H1 (cell line): Measurements from ENCODE around the gene MCL1. TPM values are rescaled to one million over a fixed set of nuclear protein-coding genes. Genes with fewer than 3 reads are reported as not detected.

Experiments
- CTCF ChIA-PET: fragments of 300-600 bp; sonication (Branson Sonifier 250); formaldehyde crosslinking; loops from one replicate; lab custom pipeline; 2021; ENCODE audit not compliant: partially characterized antibody; lab: Charles Lee
- POLR2A ChIA-PET: fragments of 300-600 bp; sonication (Branson Sonifier 250); formaldehyde crosslinking; loops from one replicate; lab custom pipeline; 2021; ENCODE audit warnings: inconsistent platforms; ENCODE audit not compliant: partially characterized antibody; lab: Charles Lee
- DNase-seq, 2 experiments: peaks; one replicate each; pipeline versions ENCODE4 v3.0.0 to v3.0.0-alpha.2; 2010 to 2022; ENCODE audit warnings: low spot score in 2 of 2, low read depth in 1 of 2, mixed read lengths in 1 of 2
- FAIRE-seq: peaks from 2 replicates; lab custom pipeline; 2011; peaks lifted over from hg19 to GRCh38; lab: Jason Lieb, UNC
- H2AFZ ChIP-seq: 2 replicates; pipeline ENCODE4 v1.8.1; 2012; ENCODE audit warnings: low read length, inconsistent platforms
- H2AK5ac ChIP-seq: 2 replicates; pipeline ENCODE4 v1.6.1; 2013; ENCODE audit warnings: low read depth, low read length
- H2BK120ac ChIP-seq: replicated peaks from 2 replicates; pipeline ENCODE3; 2013; ENCODE audit warnings: low read depth, low read length, inconsistent platforms
- H2BK12ac ChIP-seq: 2 replicates; pipeline ENCODE4 v1.6.1; 2013; ENCODE audit warnings: low read depth, low read length
- H2BK15ac ChIP-seq: 2 replicates; pipeline ENCODE4 v1.6.1; 2013; ENCODE audit warnings: low read length
- H2BK20ac ChIP-seq: 2 replicates; pipeline ENCODE4 v1.6.1; 2013; ENCODE audit warnings: low read length
- H2BK5ac ChIP-seq: 2 replicates; pipeline ENCODE4 v1.6.1; 2013; ENCODE audit warnings: low read depth, low read length
- H3K14ac ChIP-seq: 2 replicates; pipeline ENCODE4 v1.6.1; 2013; ENCODE audit warnings: inconsistent platforms; ENCODE audit not compliant: insufficient read length
- H3K18ac ChIP-seq: 2 replicates; pipeline ENCODE4 v1.6.1; 2013; ENCODE audit warnings: low read length; ENCODE audit errors: extremely low read depth
- H3K23ac ChIP-seq: 2 replicates; pipeline ENCODE4 v1.6.1; 2013; ENCODE audit warnings: inconsistent platforms; ENCODE audit not compliant: insufficient read length
- H3K23me2 ChIP-seq: 2 replicates; pipeline ENCODE4 v1.6.1; 2013; ENCODE audit warnings: low read depth, low read length
- H3K27ac ChIP-seq: 2 replicates; pipeline ENCODE4 v1.6.1; 2011; ENCODE audit warnings: low read depth, low read length, inconsistent platforms
- H3K27me3 ChIP-seq, 4 experiments: replicated peaks in 1 of 4; 1 replicate in 1 of 4; 2 replicates in 3 of 4; pipeline versions ENCODE4 v1.6.1 to v1.8.1; 2011 to 2013; ENCODE audit warnings: low read length in 3 of 4, mild to moderate bottlenecking in 3 of 4, inconsistent platforms in 2 of 4, mixed read lengths in 2 of 4, moderate library complexity in 1 of 4; ENCODE audit not compliant: control insufficient read depth in 3 of 4, insufficient read depth in 3 of 4; ENCODE audit errors: extremely low read depth in 1 of 4
- H3K36me3 ChIP-seq, 4 experiments: 2 replicates each; pipeline versions ENCODE4 v1.6.1 to v1.8.1; 2011 to 2013; ENCODE audit warnings: mild to moderate bottlenecking in 4 of 4, low read length in 3 of 4, moderate library complexity in 2 of 4, control low read depth in 1 of 4, inconsistent platforms in 1 of 4; ENCODE audit not compliant: insufficient read depth in 4 of 4, control insufficient read depth in 2 of 4
- H3K4ac ChIP-seq: replicated peaks from 2 replicates; pipeline ENCODE3; 2013; ENCODE audit warnings: low read length, low read depth, mixed read lengths, inconsistent platforms; ENCODE audit not compliant: insufficient read length
- H3K4me1 ChIP-seq, 4 experiments: replicated peaks in 1 of 4; 1 replicate in 1 of 4; 2 replicates in 3 of 4; pipeline versions ENCODE4 v1.6.1 to v1.8.1; 2011 to 2013; ENCODE audit warnings: low read length in 3 of 4, inconsistent platforms in 2 of 4, mixed read lengths in 1 of 4; ENCODE audit not compliant: insufficient read depth in 4 of 4, control insufficient read depth in 3 of 4
- H3K4me2 ChIP-seq, 2 experiments: 2 replicates each; pipeline versions ENCODE4 v1.6.1 to v1.8.1; 2011 to 2013; ENCODE audit warnings: low read depth in 2 of 2, low read length in 2 of 2, control low read depth in 1 of 2, inconsistent platforms in 1 of 2, mild to moderate bottlenecking in 1 of 2; ENCODE audit not compliant: insufficient read depth in 1 of 2
- H3K4me3 ChIP-seq, 4 experiments: fragments of 200-600, 300-600 bp in 1 of 4; sonication (generic), shearing (Covaris generic), sonication (Bioruptor Twin) in 1 of 4; 2 replicates each; pipeline versions ENCODE4 v1.5.1 to v1.8.1; 2011 to 2016; ENCODE audit warnings: low read length in 4 of 4, low read depth in 3 of 4, control low read depth in 2 of 4, inconsistent platforms in 2 of 4, mild to moderate bottlenecking in 2 of 4, mixed read lengths in 1 of 4, moderate library complexity in 1 of 4; ENCODE audit not compliant: insufficient read depth in 2 of 4; ENCODE audit errors: extremely low read depth in 1 of 4
- H3K56ac ChIP-seq: replicated peaks from 2 replicates; pipeline ENCODE3; 2013; ENCODE audit warnings: low read depth, mild to moderate bottlenecking, mixed read lengths, low read length, inconsistent platforms; ENCODE audit not compliant: insufficient read length
- H3K79me1 ChIP-seq: 2 replicates; pipeline ENCODE4 v1.6.1; 2013; ENCODE audit warnings: low read depth, low read length, control low read depth
- H3K79me2 ChIP-seq, 2 experiments: 2 replicates each; pipeline versions ENCODE4 v1.6.1 to v1.8.1; 2012 to 2013; ENCODE audit warnings: low read length in 2 of 2, mild to moderate bottlenecking in 2 of 2, inconsistent platforms in 1 of 2; ENCODE audit not compliant: insufficient read depth in 2 of 2, control insufficient read depth in 1 of 2
- H3K9ac ChIP-seq, 4 experiments: replicated peaks in 1 of 4; 1 replicate in 1 of 4; 2 replicates in 3 of 4; pipeline versions ENCODE4 v1.6.1 to v1.8.1; 2011 to 2013; ENCODE audit warnings: low read depth in 3 of 4, low read length in 3 of 4, control low read depth in 2 of 4, mild to moderate bottlenecking in 2 of 4, moderate library complexity in 2 of 4, inconsistent platforms in 1 of 4; ENCODE audit errors: extremely low read depth in 1 of 4
- H3K9me3 ChIP-seq, 2 experiments: 2 replicates each; pipeline versions ENCODE4 v1.6.1 to v1.8.1; 2012 to 2013; ENCODE audit warnings: mild to moderate bottlenecking in 2 of 2, moderate library complexity in 2 of 2, control low read depth in 1 of 2, inconsistent platforms in 1 of 2, low read depth in 1 of 2, low read length in 1 of 2, mixed read lengths in 1 of 2; ENCODE audit not compliant: insufficient read depth in 2 of 2
- H4K20me1 ChIP-seq, 2 experiments: replicated peaks in 1 of 2; 2 replicates each; pipeline versions ENCODE3 to v1.8.1; 2011 to 2013; ENCODE audit warnings: inconsistent platforms in 2 of 2, low read length in 2 of 2, mild to moderate bottlenecking in 1 of 2; ENCODE audit not compliant: insufficient read depth in 2 of 2, control insufficient read depth in 1 of 2
- H4K5ac ChIP-seq: 2 replicates; pipeline ENCODE4 v1.6.1; 2013; ENCODE audit warnings: low read length, low read depth, mixed read lengths, inconsistent platforms; ENCODE audit not compliant: insufficient read length
- H4K8ac ChIP-seq: 2 replicates; pipeline ENCODE4 v1.8.0; 2013; ENCODE audit warnings: mild to moderate bottlenecking, moderate library complexity, low read length, inconsistent platforms; ENCODE audit not compliant: insufficient read depth; ENCODE audit errors: extremely low read depth
- H4K91ac ChIP-seq: replicated peaks from 2 replicates; pipeline ENCODE3; 2013; ENCODE audit warnings: low read length, mixed read lengths, inconsistent platforms; ENCODE audit not compliant: insufficient read length
- SP2 ChIP-seq: IDR thresholded peaks from 2 replicates; pipeline ENCODE4 v1.6.1; 2012; ENCODE audit warnings: mild to moderate bottlenecking, low read length, inconsistent platforms
- TAF1 ChIP-seq: IDR thresholded peaks from 2 replicates; pipeline ENCODE4 v1.6.1; 2011; ENCODE audit warnings: mild to moderate bottlenecking, low read depth, low read length
- WGBS, 2 experiments: shearing (Covaris generic) in 1 of 2; methylation state at CpG; one replicate each; pipeline versions ENCODE4 v1.1.6 to v1.1.7; 2013 to 2015; ENCODE audit warnings: low lambda C conversion rate in 2 of 2, mixed read lengths in 2 of 2, inconsistent platforms in 1 of 2, low coverage in 1 of 2, missing lambda C conversion rate in 1 of 2; ENCODE audit not compliant: insufficient replicate concordance in 2 of 2, insufficient coverage in 1 of 2, insufficient read length in 1 of 2; ENCODE audit errors: extremely low coverage in 1 of 2, missing lambda C conversion rate in 1 of 2; 5-methylcytosine and 5-hydroxymethylcytosine counted together
- polyA plus RNA-seq, 7 experiments: library from polyadenylated mRNA; depleted of rRNA in 3 of 7; stranded (reverse) in 5 of 7; unstranded in 2 of 7; fragments of >200 nt in 5 of 7; fragments of 200-250 nt in 2 of 7; gene quantifications; 1 replicate in 5 of 7; 2 replicates in 1 of 7; 4 replicates in 1 of 7; pipeline versions ENCODE4 v1.2.1 to v1.2.3, GENCODE V29; 2011 to 2013; ENCODE audit warnings: missing spikeins in 2 of 7, mixed read lengths in 2 of 7
- total RNA-seq: library from RNA; stranded (reverse); fragmentation: NEBNext Ultra II Directional; extraction: Animal tissue kit (Norgen Biotek cat#: 25700); gene quantifications from 2 replicates; pipeline ENCODE4 v1.2.1, GENCODE V29; 2021
- TF ChIP-seq, protein P1 (sequence below): IDR thresholded peaks from 2 replicates; pipeline ENCODE4 v1.6.1; 2012; ENCODE audit warnings: inconsistent platforms

Gene MCL1
- total and polyA plus RNA-seq, 2 of the 8 experiments (the other 6 are each of a cell fraction or from before 2014, with no cell fraction given) = 61.1 to 218 TPM

DNA sequence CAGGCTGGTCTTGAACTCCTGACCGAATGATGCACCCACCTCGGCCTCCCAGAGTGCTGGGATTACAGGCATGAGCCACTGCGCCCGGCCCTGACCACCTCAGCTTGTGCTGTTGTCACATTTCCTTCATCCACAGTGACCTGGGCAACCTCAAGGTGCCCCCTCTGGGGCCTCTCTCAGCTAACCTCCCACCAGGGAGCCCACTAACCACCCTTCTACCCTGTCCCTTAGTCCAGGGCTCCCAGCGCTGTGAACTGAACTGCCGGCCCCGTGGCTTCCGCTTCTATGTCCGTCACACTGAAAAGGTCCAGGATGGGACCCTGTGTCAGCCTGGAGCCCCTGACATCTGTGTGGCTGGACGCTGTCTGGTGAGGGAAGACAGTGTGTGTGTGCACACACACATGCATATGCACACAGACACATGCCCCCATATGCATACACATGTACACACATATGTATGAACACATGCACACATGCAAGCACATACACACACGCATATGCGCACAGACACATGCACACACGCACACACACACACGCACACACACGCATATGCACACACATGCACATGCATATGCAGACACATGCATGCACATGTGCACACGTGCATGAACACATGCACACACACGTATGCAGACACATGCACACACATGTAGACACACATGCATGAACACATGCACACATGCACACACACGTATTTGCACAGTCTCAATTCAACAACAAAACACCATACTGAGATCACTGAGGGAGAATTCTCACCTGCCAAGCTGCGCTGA lies 24.0 kb downstream of the MCL1 start:
- H3K4me1 ChIP-seq = peaks cover 2 to 21% (median 12%) of the 10 kb centered on the region in 4 experiments
- H2BK20ac ChIP-seq = no peak overlapping the region; the same call in 1 of the 2 replicates
- no peak overlapping the region for H2BK120ac ChIP-seq
- peak overlapping the region; percentile 21; the same call in 1 of the 2 replicates for H2BK15ac ChIP-seq
- H3K18ac ChIP-seq = no peak overlapping the region
- H4K8ac ChIP-seq = no peak overlapping the region
- WGBS, 2 experiments = 93% methylated on average over 19 of the region's 19 CpGs; no CpG with 5 or more reads in 1 of the 2 experiments
- H2AK5ac ChIP-seq = 0 out of 2 replicates have a peak overlapping the region, but pooled peaks have one; percentile 29
- no peak overlapping the region for H3K56ac ChIP-seq
- ChIA-PET CTCF (interaction anchor here (1.7 to 13.7 kb wide), 3 partner anchors 18 to 59 kb away, joined by 6 to 210 read pairs (median 8); no protein-coding TSS in a partner anchor), POLR2A (interaction anchor here (26.4 to 43.7 kb wide), 2 partner anchors 22 to 58 kb away, joined by 1013 to 1380 read pairs; partner anchors contain the start of genes ENSA and MCL1)
- H3K79me2 ChIP-seq = 0 out of 4 replicates have a peak, but pooled peaks cover 0 to 4% of the 10 kb centered on the region in 2 experiments
- H4K5ac ChIP-seq = no peak overlapping the region
- H3K79me1 ChIP-seq = 0 out of 2 replicates have a peak, but pooled peaks cover 3% of the 10 kb centered on the region
- H4K91ac ChIP-seq = peak overlapping the region; percentile 44
- peaks cover 0 to 6% of the 10 kb centered on the region in 2 experiments for H4K20me1 ChIP-seq
- H2BK12ac ChIP-seq = peak overlapping the region; percentile 78; the same call in 1 of the 2 replicates
- no peak overlapping the region for H2AFZ ChIP-seq
- no peaks in the 10 kb centered on the region for H3K9me3 ChIP-seq
- peak overlapping the region; percentile 29; the same call in 1 of the 2 replicates for H2BK5ac ChIP-seq
- H3K23ac ChIP-seq = peak overlapping the region; percentile 41
- H3K27me3 ChIP-seq = no peaks in the 10 kb centered on the region; a peak in 4 of 7 replicates
- peaks cover 0 to 4% (median 2%) of the 10 kb centered on the region in 4 experiments; a peak in 2 of 8 replicates for H3K36me3 ChIP-seq
- H3K27ac ChIP-seq = no peak overlapping the region
- H3K23me2 ChIP-seq = no peaks in the 10 kb centered on the region; the same call in 1 of the 2 replicates
- DNase-seq (no peak), FAIRE-seq (no peak)
- no peak overlapping the region for H3K4me2 ChIP-seq
- no peak overlapping the region for H3K4me3 ChIP-seq
- peak overlapping the region; percentile 96 for H3K4ac ChIP-seq
- no peak overlapping the region for H3K9ac ChIP-seq
- H3K14ac ChIP-seq = no peak overlapping the region
- TF ChIP-seq SP2 (no peak), TAF1 (no peak)
- TF ChIP-seq, protein P1, sequence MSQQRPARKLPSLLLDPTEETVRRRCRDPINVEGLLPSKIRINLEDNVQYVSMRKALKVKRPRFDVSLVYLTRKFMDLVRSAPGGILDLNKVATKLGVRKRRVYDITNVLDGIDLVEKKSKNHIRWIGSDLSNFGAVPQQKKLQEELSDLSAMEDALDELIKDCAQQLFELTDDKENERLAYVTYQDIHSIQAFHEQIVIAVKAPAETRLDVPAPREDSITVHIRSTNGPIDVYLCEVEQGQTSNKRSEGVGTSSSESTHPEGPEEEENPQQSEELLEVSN = no peak
